Uterus (tissue), 4 donors: ENCODE results near the gene CBFA2T3. TPM values are rescaled to one million over a fixed set of nuclear protein-coding genes. Genes with fewer than 3 reads are reported as not detected.

Experiments
- DNase-seq, 2 donors: peaks; one replicate each; pipeline ENCODE4 v3.0.0-alpha.2; 2019 to 2020
- H3K27ac ChIP-seq, 2 donors: fragments of 200-600 bp; sonication (generic); 1 replicate in 1 of 2; 2 replicates in 1 of 2; pipeline ENCODE4 v1.5.1; 2016 to 2018
- H3K27me3 ChIP-seq, 2 donors: fragments of 200-600 bp; sonication (generic); one replicate each; pipeline ENCODE4 v1.5.1; 2018 to 2019; ENCODE audit warnings: control low read depth in 1 of 2
- H3K36me3 ChIP-seq, 2 donors: fragments of 200-600 bp; sonication (generic); one replicate each; pipeline ENCODE4 v1.5.1; 2019; ENCODE audit warnings: control low read depth in 1 of 2
- H3K4me1 ChIP-seq, 2 donors: fragments of 200-600 bp; sonication (generic); one replicate each; pipeline ENCODE4 v1.5.1; 2018 to 2019; ENCODE audit warnings: control low read depth in 1 of 2
- H3K4me3 ChIP-seq, 2 donors: fragments of 200-600 bp; sonication (generic); 1 replicate in 1 of 2; 2 replicates in 1 of 2; pipeline ENCODE4 v1.5.1; 2018 to 2019; ENCODE audit warnings: mild to moderate bottlenecking in 1 of 2
- H3K9me3 ChIP-seq, 2 donors: fragments of 200-600 bp; sonication (generic); one replicate each; pipeline ENCODE4 v1.5.1; 2019; ENCODE audit warnings: control low read depth in 1 of 2
- CTCF ChIP-seq, 4 experiments: fragments of 200-600 bp in 2 of 4; fragments of 450-650 bp in 2 of 4; sonication (generic) in 2 of 4; IDR thresholded peaks; one replicate each; pipeline ENCODE4 v1.5.1; 2016 to 2019; ENCODE audit warnings: antibody characterized with exemption in 4 of 4, mild to moderate bottlenecking in 2 of 4, moderate library complexity in 1 of 4
- POLR2A ChIP-seq, 2 donors: fragments of 450-650 bp; IDR thresholded peaks; one replicate each; pipeline ENCODE4 v1.6.1; 2016; ENCODE audit warnings: antibody characterized with exemption in 2 of 2, mild to moderate bottlenecking in 1 of 2, moderate library complexity in 1 of 2
- intact Hi-C: fragments of 100-400 bp; cut with DNase I; formaldehyde crosslinking; loops from one replicate; pipeline ENCODE4 v1.15.1; 2023; ENCODE audit warnings: low total_unique reads
- total RNA-seq, 4 donors: library from RNA; depleted of rRNA in 3 of 4; stranded (reverse); fragments of >200 nt in 3 of 4; gene quantifications; one replicate each; pipeline versions ENCODE4 v1.1.0 to v1.2.4, GENCODE V29; 2014 to 2023
- donor health status: DM: yes; HTN: yes; CAD: no.

CBFA2T3 gene
- total RNA-seq, 4 donors from 2014 or later = under 0.01 to 12.1 (median 3.1) TPM

- Histone ChIP-seq H3K9me3 (no peaks in the 10 kb centered on the region), H3K36me3 (no peaks in the 10 kb centered on the region), H3K4me3 (no peak overlapping the region), H3K27me3 (no peaks in the 10 kb centered on the region), H3K4me1 (peaks cover 0 to 2% of the 10 kb centered on the region in 2 donors), H3K27ac (no peak overlapping the region)
- DNase-seq = no peak
- TF ChIP-seq CTCF (IDR thresholded peaks at IDR 0.05) (no peak), POLR2A (IDR thresholded peaks at IDR 0.05) (no peak)
- intact Hi-C loops = no loop called here
Measured at GRCh38 chr16:88863426-88863825, 113.6 kb downstream of the CBFA2T3 start.

- Histone ChIP-seq H3K4me3 (no peak overlapping the region), H3K27ac (no peak overlapping the region), H3K36me3 (no peaks in the 10 kb centered on the region), H3K9me3 (no peaks in the 10 kb centered on the region), H3K27me3 (no peaks in the 10 kb centered on the region), H3K4me1 (peaks cover 0 to 7% of the 10 kb centered on the region in 2 donors)
- DNase-seq = no peak
- no peak for TF ChIP-seq CTCF (IDR thresholded peaks at IDR 0.05)
- no peak for TF ChIP-seq POLR2A (IDR thresholded peaks at IDR 0.05)
- intact Hi-C loops = no loop called here
Measured at GRCh38 chr16:88862968-88863367, 114.0 kb downstream of the CBFA2T3 start.

- no peak overlapping the region for H3K27ac ChIP-seq
- no peaks in the 10 kb centered on the region for H3K27me3 ChIP-seq
- peaks cover 0 to 9% of the 10 kb centered on the region in 2 donors for H3K4me1 ChIP-seq
- no peaks in the 10 kb centered on the region for H3K36me3 ChIP-seq
- no peaks in the 10 kb centered on the region for H3K9me3 ChIP-seq
- no peak overlapping the region for H3K4me3 ChIP-seq
- DNase-seq = no peak
- TF ChIP-seq CTCF (IDR thresholded peaks at IDR 0.05) (no peak), POLR2A (IDR thresholded peaks at IDR 0.05) (no peak)
- intact Hi-C loops = no loop called here
Measured at GRCh38 chr16:88861359-88861758, 115.6 kb downstream of the CBFA2T3 start.

- H3K4me3 ChIP-seq = no peak overlapping the region
- no peak for DNase-seq
- H3K36me3 ChIP-seq = no peaks in the 10 kb centered on the region
- TF ChIP-seq CTCF (IDR thresholded peaks at IDR 0.05) (no peak), POLR2A (IDR thresholded peaks at IDR 0.05) (no peak)
- H3K27me3 ChIP-seq = no peaks in the 10 kb centered on the region
- intact Hi-C loops = no loop called here
- H3K4me1 ChIP-seq = peaks cover 0 to 17% of the 10 kb centered on the region in 2 donors
- no peaks in the 10 kb centered on the region for H3K9me3 ChIP-seq
- no peak overlapping the region for H3K27ac ChIP-seq
Measured at GRCh38 chr16:88859381-88860091, 117.5 kb downstream of the CBFA2T3 start.

- H3K4me1 ChIP-seq = peaks cover 0 to 17% of the 10 kb centered on the region in 2 donors
- peak; percentile 53 to 67 for DNase-seq
- TF ChIP-seq POLR2A (IDR thresholded peaks at IDR 0.05) = no peak
- peak; percentile 44 to 60 (median 50) for TF ChIP-seq CTCF (IDR thresholded peaks at IDR 0.05)
- intact Hi-C loops = no loop called here
- peak overlapping the region; percentile 78 to 81 for H3K27ac ChIP-seq
- H3K9me3 ChIP-seq = no peaks in the 10 kb centered on the region
- H3K4me3 ChIP-seq = peak overlapping the region; percentile 90
- no peaks in the 10 kb centered on the region for H3K36me3 ChIP-seq
- no peaks in the 10 kb centered on the region for H3K27me3 ChIP-seq
Measured at GRCh38 chr16:88857728-88858339, 119.2 kb downstream of the CBFA2T3 start.
